Activated T-helper 9 cell treated with anti-CD3 and anti-CD28 coated beads, Interleukin-2, amount 50 U/mL, for 16 hours (primary cell): ENCODE data around the gene MN1.

Experiments
- DNase-seq: peaks from one replicate; pipeline ENCODE4 v3.0.0-alpha.2; 2020; ENCODE audit warnings: low read depth

Gene MN1

DNA sequence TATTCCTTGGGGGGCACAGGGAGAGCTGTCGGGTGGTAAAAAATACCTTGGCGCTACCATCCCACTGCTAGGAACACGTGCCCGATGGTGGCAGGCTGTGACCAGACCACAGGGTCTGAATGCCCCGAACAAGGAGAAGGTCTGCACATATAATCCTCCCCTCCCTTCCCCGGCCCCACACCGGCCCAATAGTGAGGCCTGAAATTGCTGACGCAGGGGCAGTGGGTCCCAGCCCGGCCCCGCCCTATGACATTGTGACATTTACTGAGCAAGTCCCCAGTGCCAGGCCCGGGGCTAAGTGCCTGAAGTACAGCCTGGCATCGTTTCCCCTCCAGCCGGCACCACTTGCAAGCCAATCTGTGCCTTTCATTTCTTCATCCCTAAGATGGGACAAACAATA lies 19.5 kb downstream of the MN1 start:
- DNase-seq: no peak

DNA sequence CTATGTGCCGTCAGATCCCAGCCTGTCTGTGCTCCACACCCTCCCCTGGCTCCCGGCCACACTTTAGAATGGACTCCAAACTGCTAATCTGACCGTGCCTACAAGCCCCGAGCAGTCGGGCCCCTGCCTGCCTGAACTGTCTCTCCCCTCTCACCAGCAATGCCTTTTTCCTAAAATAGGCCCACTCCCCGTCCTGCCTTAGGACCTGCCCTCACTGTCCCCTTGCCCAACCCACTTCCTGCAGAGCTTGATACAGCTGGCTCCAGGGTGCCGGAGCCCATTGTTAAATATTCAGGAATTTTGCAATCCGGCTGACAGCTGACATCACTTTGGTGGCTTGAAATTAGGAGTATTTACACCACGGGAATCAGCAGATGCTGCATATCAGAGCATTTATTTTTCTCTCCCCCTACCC lies 21.4 kb downstream of the MN1 start:
- DNase-seq: no peak

DNA sequence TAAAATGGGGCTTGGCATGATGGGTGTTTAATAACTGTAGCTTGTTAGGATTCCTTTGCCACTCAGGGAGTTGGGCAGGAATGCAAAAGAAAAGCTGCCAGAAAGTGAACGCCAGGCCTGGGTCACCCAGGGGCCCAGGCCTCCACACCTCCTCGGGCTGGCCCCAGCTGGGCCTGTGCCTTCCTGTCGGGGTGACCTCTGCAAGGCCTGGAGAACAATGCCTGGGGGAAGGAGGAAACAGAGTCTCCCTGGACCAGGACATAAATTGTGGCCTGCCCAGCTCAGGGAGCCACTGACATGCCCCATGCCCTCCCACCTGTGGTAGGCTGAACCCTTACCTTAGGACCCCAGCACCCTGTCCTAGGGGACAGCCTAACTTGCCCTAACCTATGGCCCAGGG lies 21.9 kb downstream of the MN1 start:
- no peak for DNase-seq

DNA sequence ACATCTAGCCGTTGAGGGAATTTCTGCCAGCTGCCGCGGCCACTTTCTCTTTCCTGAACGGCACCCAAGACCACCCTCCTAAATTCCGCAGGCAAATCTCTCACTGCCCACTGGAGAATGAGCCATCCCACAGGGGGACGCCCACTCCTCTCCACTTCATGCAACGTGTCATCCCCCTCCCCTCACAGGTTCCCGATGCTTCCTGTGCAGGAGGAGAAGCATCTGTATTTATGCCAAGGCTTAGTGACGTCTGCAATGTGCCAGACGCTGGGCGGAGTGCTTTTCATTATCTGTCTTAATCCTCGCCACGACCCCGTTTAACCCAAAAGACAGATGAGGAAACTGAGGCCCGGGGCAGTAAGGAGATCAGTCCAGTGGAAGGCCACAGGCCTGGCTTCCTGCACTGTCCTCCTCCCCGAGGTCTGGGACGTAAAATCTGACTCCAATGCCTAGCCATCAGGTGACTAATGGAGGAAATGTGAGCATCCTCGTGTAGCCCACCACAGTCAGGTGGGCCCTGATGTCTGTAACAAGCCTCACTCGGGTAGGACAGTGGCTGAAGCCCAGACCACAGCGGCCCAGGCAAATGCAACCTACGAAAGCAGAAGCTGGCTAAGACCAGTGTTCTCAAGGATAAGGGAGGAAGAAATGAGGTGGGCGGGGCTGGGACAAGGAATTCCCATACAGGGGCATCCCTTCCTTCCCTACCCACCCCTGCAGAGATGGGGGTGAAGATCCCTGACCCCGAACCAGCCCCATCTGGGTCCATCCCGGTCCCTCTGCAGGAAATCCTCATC lies 23.1 kb downstream of the MN1 start:
- no peak for DNase-seq

DNA sequence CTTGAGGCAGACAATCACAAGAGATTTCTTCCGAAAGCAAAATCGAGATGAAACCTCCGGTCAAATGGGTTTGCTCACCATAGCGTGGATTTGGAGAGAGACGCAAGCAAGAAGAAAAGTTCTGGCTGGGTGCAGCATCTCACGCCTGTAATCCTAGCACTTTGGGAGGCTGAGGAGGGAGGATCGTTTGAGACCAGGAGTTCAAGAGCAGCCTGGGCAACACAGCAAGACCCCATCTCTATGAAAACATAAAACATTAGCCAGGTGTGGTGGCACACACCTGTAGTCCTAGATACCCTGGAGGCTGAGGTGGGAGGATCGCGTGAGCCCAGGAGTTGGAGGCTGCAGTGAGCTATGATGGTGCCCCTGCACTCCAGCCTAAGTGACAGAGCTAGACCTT lies 24.4 kb downstream of the MN1 start:
- no peak for DNase-seq

DNA sequence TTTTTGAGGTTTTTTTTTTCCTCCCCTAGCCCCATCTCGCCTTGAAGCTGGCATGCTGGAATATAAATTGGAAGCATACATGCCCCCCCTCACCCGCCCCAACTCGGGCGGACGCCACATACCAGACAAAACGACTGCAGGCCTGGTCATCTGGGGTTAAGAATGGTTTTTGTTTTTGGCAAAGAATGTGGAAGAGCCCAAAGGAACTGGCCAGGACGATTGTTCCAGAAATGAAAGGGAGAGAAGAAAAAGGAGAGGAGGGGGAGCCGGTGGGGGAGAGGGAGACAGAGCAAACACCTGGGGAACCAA lies 25.0 kb downstream of the MN1 start:
- DNase-seq: no peak

DNA sequence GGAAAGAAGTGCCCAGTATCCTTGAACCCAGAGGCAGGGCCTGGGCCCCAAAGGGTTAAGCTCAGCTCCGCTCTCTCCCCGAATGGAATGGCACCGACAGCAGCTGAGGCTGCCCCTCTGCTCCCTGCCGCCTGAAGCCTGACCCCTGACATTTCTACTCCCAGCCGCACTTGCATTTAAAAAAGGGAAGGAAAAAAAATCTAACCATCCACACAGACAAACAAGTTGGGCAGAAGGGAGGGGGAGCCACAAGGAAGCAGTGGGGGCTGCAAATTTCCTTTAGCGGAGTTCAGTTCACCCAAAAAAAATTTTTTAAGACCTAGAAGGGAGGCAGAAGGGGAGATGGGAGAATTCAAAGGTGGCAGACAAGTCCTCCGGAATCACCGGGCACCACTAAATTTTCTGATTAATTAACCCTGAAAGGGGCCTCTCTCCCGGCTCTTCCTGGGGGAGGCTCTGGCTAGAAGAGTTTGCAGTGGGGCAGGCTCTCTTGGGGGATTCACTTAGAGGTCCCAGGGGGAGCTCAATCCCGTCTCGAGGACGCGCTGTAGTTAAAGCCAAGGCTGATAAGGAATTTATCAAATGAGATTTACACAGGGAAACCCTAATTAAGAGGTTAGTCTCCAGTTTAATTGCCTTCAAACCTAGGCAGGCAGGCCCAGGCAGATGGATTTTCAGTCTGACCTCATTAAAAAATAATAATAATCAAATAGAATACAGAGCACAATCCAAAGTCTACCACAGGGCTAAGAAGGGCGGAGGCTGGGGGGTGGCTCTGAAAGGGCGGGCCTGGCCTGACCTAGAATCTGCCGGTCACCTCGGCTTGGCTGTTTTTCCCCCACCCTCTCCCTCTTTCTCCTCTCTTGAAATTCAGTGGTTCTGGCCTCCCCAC lies 25.6 kb downstream of the MN1 start:
- DNase-seq: no peak

DNA sequence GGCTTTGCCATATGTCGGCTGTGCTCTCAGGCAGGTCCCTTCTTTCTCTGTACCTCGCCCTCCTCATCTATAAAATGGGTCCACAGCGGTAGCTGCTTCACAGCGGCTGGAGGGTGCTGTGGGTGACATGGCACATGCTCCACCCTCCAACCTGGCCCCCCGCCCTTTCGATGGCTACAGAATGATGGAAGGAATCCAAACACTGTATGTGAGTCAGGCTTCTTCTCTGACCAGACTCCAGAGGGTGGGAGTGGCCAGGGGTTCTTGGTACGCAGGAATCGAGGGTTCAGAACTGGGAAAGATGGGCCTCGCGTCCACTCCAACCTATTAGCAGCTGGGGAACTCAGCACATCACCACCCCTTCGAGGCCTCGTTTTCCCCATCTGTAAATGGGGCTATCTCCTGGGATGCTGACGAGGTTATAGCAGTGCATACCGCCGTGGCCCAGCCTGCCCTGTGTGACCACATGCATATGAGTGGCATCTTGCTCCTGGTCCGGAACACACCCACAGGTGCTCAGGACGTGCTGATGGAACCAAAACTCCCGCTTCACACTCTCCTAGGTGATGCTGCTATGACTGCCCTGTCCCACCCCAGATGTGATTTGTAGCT lies 26.4 kb downstream of the MN1 start:
- DNase-seq: no peak

DNA sequence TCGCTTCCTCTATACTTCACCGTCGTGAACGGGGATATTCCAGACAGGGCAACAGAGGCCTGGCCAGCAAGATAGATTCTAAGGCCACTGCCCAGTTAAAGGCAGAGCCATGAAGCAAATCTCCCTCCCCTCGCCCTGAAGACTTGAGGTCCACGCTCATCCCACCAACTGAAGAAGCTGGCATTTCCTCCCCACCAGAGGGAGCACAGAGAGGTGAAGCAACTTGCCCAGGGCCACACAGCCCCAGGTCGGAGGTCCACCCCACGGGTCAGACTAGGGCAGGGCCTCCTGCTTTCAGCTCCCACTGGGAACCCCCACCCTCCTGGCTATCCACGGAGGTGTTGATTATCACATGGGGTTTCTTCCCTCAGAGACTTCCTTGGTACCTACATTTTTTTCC lies 27.4 kb downstream of the MN1 start:
- no peak for DNase-seq

DNA sequence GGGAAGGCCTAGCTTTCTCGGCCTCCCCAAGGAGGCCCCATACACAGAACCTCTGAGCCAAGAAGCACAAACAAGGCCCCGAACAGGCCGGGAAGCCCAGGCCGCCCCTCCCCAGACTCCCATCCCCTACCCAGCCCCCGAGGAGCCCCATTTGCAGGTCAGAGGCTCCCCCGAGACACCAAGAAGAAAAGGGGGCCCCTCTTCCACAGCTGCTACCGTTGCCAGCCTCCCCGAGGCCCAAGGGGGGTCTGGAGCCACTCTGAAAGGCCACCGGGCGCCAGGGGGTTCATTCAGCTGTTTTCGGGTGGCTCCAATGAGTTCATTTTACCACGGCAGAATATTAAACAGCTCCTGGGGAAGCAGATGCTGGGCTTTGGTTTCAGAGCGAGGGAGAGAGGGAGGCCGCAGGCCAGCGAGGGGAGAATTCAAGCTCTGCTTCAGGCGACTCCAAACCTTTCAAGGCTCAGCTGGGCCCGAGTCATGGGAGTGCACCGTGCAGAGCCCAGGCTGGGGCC lies 28.5 kb downstream of the MN1 start:
- DNase-seq: no peak

DNA sequence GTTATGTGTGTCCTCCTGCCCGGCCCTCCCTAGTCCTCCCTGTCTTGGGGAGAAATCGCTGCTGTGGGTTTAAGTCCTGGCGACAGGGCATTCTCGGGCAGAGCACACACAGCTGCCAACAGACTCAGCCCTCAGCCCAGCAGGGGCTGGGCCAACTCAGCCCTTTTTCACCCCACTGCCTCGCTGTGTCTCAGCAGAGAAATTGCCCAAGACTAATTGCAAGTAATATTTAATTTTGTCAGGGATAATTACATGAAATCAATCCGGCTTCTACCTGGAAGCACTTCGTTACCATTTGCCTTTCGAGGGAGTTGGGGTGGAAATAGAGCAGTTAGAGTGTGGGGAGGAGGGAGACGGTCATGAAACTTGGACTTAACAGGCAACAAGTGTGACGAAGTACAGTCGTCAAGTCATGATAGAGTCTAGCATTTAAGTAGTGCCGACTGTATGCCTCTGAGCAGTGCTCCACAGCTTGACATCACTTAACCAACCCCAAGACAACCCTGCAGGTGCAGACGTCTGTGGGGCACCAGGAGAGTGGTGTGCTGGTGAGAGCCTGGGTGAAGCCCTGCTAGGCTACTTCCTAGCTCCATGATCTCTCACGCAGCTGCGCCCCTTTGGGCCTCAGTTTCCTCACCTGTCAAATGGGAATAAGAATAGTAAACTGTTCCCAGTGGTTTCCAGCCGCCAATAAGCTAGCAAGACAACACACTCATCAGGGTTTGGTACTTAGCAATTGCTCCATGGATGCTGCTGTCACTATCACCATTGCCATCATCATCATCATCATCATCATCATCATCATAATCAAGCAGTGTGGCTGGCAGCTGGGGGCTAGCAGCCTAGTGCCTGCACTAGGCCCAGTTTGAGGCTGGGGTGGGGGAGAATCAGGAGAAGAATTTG lies 29.2 kb downstream of the MN1 start:
- no peak for DNase-seq

DNA sequence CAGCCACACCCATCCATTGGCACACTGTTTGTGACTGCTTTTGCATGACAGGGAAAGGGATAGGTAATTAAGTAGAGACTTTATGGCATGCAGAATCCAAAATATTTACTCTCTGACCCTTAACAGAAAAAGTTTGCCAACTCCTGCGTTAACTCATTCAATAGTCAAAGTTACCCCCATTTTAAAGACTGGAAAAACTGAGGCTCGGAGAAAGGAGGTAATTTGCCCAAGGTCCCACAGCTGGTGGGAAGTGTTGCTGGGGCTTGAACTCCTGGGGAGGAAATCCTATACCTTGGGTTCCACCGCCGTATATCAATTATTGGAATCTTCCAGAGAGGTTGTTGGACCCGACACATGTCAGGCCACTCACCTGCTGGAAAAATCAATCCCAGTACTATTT lies 29.9 kb downstream of the MN1 start:
- no peak for DNase-seq

DNA sequence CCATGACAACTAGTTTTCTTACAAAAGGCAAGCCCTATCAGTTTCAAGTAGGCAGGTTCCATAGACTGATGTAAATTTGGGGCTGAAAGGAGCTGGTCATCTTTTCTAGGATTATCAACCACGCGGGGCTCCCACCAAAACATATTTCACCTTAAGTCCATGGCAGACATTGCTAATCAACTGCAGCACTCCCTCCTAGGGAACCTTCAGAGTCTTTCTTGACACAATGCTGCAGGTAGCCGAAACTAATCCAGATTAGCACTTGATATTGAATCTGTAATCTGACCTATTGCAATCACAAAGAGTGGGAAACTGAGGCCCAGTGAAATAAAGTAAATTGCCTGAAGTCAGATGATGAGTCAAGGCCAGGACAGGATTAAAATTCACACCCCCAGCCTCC lies 32.5 kb downstream of the MN1 start:
- DNase-seq: no peak

DNA sequence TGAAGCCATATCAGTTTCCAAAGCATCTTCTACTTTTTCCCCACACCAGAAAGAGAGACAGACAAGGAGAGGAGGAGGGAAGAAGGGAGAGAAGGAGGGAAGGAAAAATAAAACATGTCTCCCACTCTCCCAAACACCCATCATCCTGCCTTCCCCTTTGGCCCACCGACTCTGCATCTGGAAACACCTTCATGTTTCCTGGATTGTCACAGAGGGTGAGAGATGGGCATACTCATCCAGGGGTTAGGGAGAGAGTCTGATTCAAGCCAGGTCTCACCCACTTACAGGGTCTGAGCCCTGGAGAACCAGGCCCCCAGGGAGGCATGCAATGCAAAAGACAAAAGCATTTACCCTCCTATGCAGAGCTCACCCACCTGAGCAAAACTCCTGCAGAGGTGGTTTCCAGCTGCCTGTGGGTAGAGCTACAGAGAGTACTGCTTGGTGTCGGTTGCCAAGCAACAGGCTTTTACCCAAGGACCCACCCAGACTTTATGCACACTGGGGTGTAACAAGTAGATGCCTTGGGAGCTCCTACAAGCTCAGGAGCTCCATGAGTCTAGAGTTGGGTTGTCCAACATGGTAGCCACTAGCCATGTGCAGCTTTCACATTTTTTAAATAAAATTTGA lies 33.4 kb downstream of the MN1 start:
- DNase-seq: no peak

DNA sequence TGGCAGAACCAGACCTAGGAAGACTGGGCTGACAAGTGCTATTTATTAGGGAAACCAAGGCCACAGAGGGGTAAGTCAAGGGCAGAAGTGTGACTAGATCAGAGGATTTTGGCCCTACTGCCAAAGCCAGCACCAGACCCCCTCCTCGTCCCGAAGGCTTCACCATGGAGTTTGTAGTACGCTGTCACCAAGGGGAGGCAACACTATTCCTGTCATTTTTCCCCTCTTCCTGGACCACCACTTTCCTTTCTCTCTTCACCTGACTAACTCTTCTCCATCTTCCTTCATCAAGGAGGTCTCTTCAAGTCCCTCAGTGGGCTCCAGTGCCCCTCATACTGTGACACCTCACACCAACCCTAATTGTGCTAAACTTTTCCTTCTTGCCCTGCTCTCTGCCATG lies 34.9 kb downstream of the MN1 start:
- no peak for DNase-seq

DNA sequence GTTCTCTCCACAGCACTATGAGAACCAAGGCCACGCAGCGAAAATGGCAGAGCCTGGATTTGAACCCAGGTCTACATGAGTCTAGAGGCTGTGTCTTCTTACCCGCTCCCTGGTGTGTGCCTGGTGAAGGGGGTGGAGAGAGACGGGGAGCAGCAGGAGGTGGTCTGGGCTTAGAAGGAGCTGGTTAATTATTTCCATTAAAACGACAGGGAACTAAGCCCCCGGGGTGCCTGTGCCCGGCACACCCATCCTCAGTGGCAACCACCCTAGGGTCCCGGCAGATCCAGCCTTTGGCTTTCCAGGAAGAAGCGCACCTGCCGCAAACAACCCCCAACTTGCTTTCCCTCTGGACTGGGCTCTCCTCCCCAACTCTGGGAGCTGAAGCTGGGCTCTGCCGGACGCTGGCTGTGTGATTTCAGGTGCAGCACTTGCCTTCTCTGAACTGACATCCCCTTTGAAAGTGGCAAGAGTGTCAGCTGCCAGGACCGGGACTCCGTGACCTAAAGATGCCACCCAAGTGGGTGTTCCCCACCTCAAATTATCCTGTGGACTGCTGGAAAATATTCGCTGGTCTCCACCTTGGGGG lies 35.8 kb downstream of the MN1 start:
- no peak for DNase-seq

DNA sequence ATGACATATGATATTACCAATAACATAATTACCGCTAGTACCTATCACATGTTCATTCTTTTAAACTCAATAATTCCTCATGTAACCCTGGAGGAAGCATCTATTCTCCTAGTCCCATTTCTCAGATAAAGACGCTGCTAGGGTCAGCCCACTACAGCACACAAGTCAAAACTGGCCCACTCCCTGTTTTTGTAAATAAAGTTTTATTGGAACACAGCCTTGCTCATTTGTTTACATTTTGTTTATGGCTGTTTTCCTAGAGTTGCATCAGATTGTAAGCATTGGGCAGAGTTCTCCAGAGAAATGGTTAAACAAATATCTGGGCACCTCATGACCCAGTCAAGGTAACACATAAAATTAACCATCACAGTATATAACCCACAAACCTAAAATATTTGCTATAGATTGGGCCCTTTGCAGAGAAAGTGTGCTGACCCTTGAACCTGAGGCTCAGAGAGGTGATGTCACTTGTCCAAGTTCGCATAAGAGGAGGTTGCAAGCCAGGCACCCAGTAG lies 36.8 kb downstream of the MN1 start:
- DNase-seq: no peak

DNA sequence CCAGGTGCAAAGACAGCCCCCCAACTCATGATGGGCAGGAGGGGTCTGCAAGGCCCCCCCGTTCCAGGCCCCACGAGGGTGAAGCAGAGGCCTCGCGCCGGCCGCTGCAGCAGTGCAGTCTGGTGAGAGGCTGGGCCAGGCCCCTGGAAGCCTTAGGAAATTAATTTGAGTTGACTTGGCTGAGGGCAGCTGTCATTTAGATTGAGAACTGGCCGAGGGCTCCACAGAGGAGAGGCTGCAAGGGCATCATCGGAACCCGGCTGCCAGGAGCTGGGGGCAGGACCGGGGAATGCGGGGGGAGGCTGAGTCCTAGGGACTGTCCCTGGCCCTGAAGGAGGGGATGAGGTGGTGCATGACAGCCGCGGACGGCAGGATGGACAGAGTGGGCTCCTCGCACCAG lies 39.9 kb downstream of the MN1 start:
- DNase-seq: no peak

DNA sequence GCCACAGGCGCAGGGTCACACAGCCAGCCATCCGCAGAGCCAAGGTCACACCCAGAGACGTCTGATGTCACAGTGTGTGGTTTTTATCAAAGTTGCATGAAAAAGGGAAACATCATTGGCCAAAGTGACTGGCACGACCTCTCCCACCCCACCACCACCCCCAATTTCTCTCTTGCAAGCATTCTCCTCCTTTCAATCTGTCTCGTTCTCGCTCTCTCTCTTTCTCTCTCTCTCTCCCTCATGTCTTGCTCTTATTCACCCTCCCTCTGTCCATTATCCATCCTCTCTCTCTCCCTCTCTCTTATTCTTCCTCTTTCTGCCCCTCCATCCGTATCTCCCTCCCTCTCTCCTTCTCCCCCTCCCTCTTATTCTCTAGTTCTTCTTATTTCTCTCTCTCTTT lies 40.6 kb downstream of the MN1 start:
- DNase-seq: no peak

DNA sequence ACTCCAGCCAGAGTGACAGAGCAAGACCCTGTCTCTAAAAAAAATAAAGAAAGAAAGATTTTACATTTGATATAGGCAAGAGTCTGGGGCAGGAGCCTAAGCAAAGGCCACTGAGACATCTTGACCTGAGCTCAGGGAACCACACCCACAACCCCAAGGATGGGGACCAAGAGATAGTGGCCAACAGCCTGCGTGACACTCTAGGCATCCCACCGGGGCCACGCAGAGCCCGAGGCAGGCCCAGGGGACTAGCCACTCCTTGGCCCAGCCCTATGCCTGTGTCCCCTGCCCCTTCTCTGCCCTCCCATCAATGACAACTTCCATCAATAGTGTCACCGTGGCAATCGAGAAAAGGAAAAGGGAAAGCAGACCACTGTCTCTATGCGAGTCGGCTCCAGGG lies 41.1 kb downstream of the MN1 start:
- no peak for DNase-seq
